Measurements from ENCODE around the gene OBSCN. TPM values are rescaled to one million over a fixed set of nuclear protein-coding genes. Genes with fewer than 3 reads are reported as not detected.

OBSCN gene
- total and polyA plus RNA-seq, 2 of the 13 experiments (the other 11 are each of a cell fraction or from before 2014, with no cell fraction given) = 0.20 TPM

- no peak overlapping the region for H2AFZ ChIP-seq (ENCODE audit: low read length)
- H3K4me1 ChIP-seq (ENCODE audit: insufficient read depth, low read length) = peaks cover 7% of the 10 kb centered on the region; the same call in 1 of the 2 replicates
- intact Hi-C loops (cut with micrococcal nuclease; ENCODE audit: unreplicated experiment) = no loop called here
- FAIRE-seq = peak; percentile 68
- CTCF ChIA-PET (ENCODE audit: low intra/inter-chr PET ratio, low total read pairs) = interaction anchor here (1.2 kb wide), 1 partner anchor 9 kb away, joined by 3 read pairs; no protein-coding TSS in a partner anchor
- no TSS peak for BruUV-seq (replicated peaks)
- no peak overlapping the region for H3K9ac ChIP-seq (ENCODE audit: insufficient read depth, low read depth, low read length)
- no peak overlapping the region for H3K4me2 ChIP-seq (ENCODE audit: low read depth, low read length)
- in situ Hi-C loops (cut with HindIII; ENCODE audit: extremely low pct_ligation_motif_present, low pct_unique_long_range_greater_than_20kb) = no loop called here
- no peak overlapping the region for H3K27ac ChIP-seq (ENCODE audit: extremely low read length, insufficient read depth, low read length)
- H3K36me3 ChIP-seq (replicated peaks in 1 of 2; ENCODE audit: control insufficient read depth in 1 of 2, insufficient read depth in 2 of 2, low read length in 2 of 2) = no peaks in the 10 kb centered on the region
- no peaks in the 10 kb centered on the region; a peak in 1 of 5 replicates for H3K27me3 ChIP-seq (ENCODE audit: control insufficient read depth in 1 of 2, insufficient read depth in 2 of 2, low read length in 2 of 2)
- H4K20me1 ChIP-seq (ENCODE audit: insufficient read depth, low read length) = no peaks in the 10 kb centered on the region
- no peak overlapping the region for H3K4me3 ChIP-seq (replicated peaks in 1 of 3; ENCODE audit: insufficient read depth in 1 of 3, low read depth in 2 of 3, low read length in 3 of 3)
- POLR2A ChIA-PET = no interaction called here
- 8% methylated on average over 5 of the region's 5 CpGs for WGBS (ENCODE audit: low lambda C conversion rate)
- 0 out of 4 replicates have a peak, but pooled peaks of 1 of the 2 experiments have one; percentile 21 for TF ChIP-seq HMGXB4 (CRISPR knock-in tag; IDR thresholded peaks at IDR 0.05; ENCODE audit: borderline replicate concordance in 1 of 2, low read depth in 1 of 2)
- no peak for TF ChIP-seq ZBTB26 (CRISPR knock-in tag; IDR thresholded peaks at IDR 0.05; ENCODE audit: borderline replicate concordance)
- no peak for TF ChIP-seq POLR2AphosphoS2 (IDR thresholded peaks at IDR 0.05; ENCODE audit: low read depth, low read length)
- TF ChIP-seq XRCC5 (optimal IDR thresholded peaks at IDR 0.05; ENCODE audit: low read length) = peak; percentile 52
- no peak for TF ChIP-seq SIX4 (CRISPR knock-in tag; IDR thresholded peaks at IDR 0.05)
- no peak for TF ChIP-seq NONO (IDR thresholded peaks at IDR 0.05)
- no peak for TF ChIP-seq NONO (CRISPR knock-in tag; conservative IDR thresholded peaks at IDR 0.05)
- TF ChIP-seq SIN3B (IDR thresholded peaks at IDR 0.05; ENCODE audit: low read length) = no peak
- no peak for TF ChIP-seq KDM3A (CRISPR knock-in tag; IDR thresholded peaks at IDR 0.05; ENCODE audit: low read depth)
- TF ChIP-seq RFX5 (IDR thresholded peaks at IDR 0.05; ENCODE audit: low read depth, low read length) = no peak
- no peak for TF ChIP-seq RBFOX2 (IDR thresholded peaks at IDR 0.05; ENCODE audit: low read depth, low read length)
- TF ChIP-seq NCOR1 (IDR thresholded peaks at IDR 0.05; ENCODE audit: borderline replicate concordance, low read length) = no peak
- peak; percentile 52; the same call in 1 of the 2 replicates for TF ChIP-seq SMC3 (IDR thresholded peaks at IDR 0.05; ENCODE audit: low read length)
- 0 out of 2 replicates have a peak, but pooled peaks have one; percentile 14 for TF ChIP-seq ZNF331 (CRISPR knock-in tag; IDR thresholded peaks at IDR 0.05)
- no peak for TF ChIP-seq RNF219 (CRISPR knock-in tag; IDR thresholded peaks at IDR 0.05)
- TF ChIP-seq ZFP82 (CRISPR knock-in tag; IDR thresholded peaks at IDR 0.05; ENCODE audit: borderline replicate concordance) = no peak
- peak; percentile 49 for TF ChIP-seq STAG1 (CRISPR knock-in tag; IDR thresholded peaks at IDR 0.05)
- no peak for TF ChIP-seq ZNF614 (CRISPR knock-in tag; IDR thresholded peaks at IDR 0.05; ENCODE audit: borderline replicate concordance)
- TF ChIP-seq, protein P1, sequence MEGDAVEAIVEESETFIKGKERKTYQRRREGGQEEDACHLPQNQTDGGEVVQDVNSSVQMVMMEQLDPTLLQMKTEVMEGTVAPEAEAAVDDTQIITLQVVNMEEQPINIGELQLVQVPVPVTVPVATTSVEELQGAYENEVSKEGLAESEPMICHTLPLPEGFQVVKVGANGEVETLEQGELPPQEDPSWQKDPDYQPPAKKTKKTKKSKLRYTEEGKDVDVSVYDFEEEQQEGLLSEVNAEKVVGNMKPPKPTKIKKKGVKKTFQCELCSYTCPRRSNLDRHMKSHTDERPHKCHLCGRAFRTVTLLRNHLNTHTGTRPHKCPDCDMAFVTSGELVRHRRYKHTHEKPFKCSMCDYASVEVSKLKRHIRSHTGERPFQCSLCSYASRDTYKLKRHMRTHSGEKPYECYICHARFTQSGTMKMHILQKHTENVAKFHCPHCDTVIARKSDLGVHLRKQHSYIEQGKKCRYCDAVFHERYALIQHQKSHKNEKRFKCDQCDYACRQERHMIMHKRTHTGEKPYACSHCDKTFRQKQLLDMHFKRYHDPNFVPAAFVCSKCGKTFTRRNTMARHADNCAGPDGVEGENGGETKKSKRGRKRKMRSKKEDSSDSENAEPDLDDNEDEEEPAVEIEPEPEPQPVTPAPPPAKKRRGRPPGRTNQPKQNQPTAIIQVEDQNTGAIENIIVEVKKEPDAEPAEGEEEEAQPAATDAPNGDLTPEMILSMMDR (CRISPR knock-in tag; IDR thresholded peaks at IDR 0.05) = peak; percentile 67
- H3K9me3 ChIP-seq (ENCODE audit: low read length) = peaks cover 10% of the 10 kb centered on the region
- peak; percentile 55 for DNase-seq (ENCODE audit: low spot score)
- peak; percentile 96 for ATAC-seq
- no peaks in the 10 kb centered on the region for H3K79me2 ChIP-seq (ENCODE audit: insufficient read depth, low read length)
Measured at GRCh38 chr1:228236744-228237143, 28.9 kb downstream of the OBSCN start.
